Stimulated activated CD4-positive, alpha-beta T cell treated with anti-CD3 and anti-CD28 coated beads, TNF-alpha, amount 100 ng/mL, for 1 hour (primary cell): ENCODE measurements around the gene MMEL1.

Source experiments
- DNase-seq, 3 donors: peaks; one replicate each; pipeline ENCODE4 v3.0.0-alpha.2; 2020; ENCODE audit warnings: low read depth in 3 of 3, low spot score in 1 of 3

Gene MMEL1

GRCh38 chr1:2545754-2546514, 86.9 kb downstream of the MMEL1 start:
- peak; percentile 73 to 81 (median 78) for DNase-seq

GRCh38 chr1:2544875-2545640, 87.8 kb downstream of the MMEL1 start:
- no peak for DNase-seq

GRCh38 chr1:2544093-2544874, 88.5 kb downstream of the MMEL1 start:
- no peak for DNase-seq

- no peak for DNase-seq
Measured at GRCh38 chr1:2543543-2544092, 89.2 kb downstream of the MMEL1 start.

GRCh38 chr1:2542246-2542915, 90.4 kb downstream of the MMEL1 start:
- DNase-seq = no peak

GRCh38 chr1:2541619-2542245, 91.1 kb downstream of the MMEL1 start:
- DNase-seq = no peak

- no peak for DNase-seq
Measured at GRCh38 chr1:2540816-2541492, 91.9 kb downstream of the MMEL1 start.
